Stimulated activated CD8-positive, alpha-beta memory T cell treated with anti-CD3 and anti-CD28 coated beads, Interleukin-4, amount 100 ng/mL, for 24 hours (primary cell): ENCODE data around the gene HMMR.
"Not testable (repeated sequence)": the region's sequence is repeated elsewhere in the genome, so short reads cannot be mapped to it uniquely, and the experiment has no call there.

Experiments used
- DNase-seq: peaks from one replicate; pipeline ENCODE4 v3.0.0-alpha.2; 2020; ENCODE audit warnings: low read depth

The HMMR gene, protein sequence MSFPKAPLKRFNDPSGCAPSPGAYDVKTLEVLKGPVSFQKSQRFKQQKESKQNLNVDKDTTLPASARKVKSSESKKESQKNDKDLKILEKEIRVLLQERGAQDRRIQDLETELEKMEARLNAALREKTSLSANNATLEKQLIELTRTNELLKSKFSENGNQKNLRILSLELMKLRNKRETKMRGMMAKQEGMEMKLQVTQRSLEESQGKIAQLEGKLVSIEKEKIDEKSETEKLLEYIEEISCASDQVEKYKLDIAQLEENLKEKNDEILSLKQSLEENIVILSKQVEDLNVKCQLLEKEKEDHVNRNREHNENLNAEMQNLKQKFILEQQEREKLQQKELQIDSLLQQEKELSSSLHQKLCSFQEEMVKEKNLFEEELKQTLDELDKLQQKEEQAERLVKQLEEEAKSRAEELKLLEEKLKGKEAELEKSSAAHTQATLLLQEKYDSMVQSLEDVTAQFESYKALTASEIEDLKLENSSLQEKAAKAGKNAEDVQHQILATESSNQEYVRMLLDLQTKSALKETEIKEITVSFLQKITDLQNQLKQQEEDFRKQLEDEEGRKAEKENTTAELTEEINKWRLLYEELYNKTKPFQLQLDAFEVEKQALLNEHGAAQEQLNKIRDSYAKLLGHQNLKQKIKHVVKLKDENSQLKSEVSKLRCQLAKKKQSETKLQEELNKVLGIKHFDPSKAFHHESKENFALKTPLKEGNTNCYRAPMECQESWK

DNA sequence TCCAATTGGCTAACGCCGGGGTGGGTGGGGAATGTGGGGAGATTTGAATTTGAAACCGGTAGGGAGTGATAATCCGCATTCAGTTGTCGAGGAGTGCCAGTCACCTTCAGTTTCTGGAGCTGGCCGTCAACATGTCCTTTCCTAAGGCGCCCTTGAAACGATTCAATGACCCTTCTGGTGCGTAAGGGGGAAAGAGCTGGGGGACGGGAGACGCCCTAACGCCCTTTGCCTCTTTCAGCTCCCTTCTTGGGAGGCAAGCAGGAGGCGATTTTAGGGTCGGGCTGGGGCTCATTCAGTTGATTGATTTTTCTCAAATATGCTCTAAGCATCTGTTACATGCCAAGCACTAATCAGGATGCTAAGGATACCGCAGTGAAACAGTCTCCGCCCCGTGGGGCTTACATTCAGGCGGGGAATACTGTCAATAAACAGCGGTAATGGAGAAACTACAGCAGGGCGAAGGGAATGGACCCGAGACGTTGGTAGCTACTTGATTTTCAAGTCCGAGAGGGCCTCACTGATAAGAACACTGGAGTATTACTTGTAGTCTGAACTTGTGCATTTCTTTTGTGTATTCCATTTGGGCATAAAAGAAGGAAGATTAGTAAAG lies at the start of gene HMMR:
Gene HMMR (plus strand): TSS at position 71 of the 610 bp plus-strand sequence. CDS start 61 bp downstream, at position 132.
- DNase-seq, result no peak

DNA sequence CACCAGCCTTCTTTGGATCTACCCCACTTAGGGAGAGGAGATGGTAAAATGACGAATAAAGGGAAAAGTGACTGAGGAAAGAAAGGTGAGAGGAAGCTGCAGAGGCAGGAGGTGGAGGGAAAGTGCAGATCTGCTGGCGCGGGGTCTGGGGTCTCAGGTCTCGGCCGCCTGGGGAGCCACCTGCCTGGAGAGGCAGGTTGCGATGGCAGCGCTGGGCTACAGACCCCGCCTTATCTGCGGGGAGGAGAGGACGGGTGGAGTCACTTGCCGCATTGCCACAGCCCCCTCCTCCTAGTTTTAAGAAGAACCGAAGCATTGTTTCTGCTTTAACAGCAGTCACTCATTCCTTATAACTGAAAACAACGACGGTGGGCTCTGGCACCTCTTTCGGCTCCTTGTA lies 44.8 kb upstream of the HMMR start:
- DNase-seq, result not testable (repeated sequence)

DNA sequence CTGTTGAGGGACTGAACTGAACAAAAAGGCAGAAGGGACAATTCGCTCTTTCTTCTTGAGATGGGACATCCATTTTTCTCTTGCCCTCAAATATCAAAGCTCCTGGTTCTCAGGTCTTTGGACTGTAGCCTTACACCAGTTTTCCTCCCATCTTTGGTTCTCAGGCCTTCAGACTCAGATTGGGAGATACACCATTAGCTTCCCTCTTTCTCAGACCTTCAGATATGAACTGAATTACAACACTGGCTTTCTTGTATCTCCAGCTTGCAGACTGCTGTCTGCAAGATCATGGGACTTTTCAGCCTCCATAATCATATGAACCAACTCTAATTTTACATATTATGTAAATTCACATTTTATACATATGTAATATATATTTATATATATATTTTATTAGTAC lies 35.6 kb upstream of the HMMR start:
- no peak for DNase-seq

DNA sequence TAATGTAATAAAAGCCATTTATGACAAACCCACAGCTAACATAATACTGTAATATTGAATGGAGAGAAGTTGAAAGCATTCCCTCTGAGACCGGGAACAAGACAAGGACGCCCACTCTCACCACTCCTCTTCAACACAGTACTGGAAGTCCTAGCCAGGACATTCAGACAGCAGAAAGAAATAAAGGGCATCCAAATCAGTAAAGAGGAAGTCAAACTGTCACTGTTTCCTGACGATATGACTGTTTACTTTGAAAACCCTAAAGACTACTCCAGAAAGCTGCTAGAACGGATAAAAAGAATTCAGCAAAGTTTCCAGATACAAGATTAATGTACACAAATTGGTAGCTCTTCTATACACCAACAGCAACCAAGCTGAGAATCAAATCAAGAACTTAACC lies 34.3 kb upstream of the HMMR start:
- not testable (repeated sequence) for DNase-seq

GRCh38 chr5:163432544-163432943 lies 27.9 kb upstream of the HMMR start:
- no peak for DNase-seq

- no peak for DNase-seq
These were observed 27.2 kb upstream of the HMMR start for GRCh38 chr5:163433271-163433670.

DNA sequence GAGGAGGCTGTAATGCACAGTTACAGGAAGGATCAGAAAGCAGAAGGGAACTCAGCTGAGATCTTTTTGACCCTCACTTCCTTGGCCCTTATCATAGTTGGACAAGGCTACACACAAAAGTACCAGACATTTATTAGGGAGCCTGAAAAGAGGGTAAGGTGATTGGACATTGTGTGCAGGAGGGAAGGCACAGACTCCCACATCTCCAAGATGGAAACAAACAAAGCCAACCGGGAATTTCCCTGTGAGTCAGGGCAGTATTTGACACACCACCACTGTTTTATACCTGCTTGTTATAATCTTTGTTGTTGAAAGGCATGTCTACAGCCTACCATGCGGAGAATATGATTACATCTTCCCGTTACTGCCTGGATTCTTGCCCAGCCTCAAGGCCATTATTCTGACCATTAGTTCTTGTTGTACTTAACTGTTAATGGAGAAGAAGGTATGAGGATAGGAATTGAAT lies 26.0 kb upstream of the HMMR start:
- no peak for DNase-seq

DNA sequence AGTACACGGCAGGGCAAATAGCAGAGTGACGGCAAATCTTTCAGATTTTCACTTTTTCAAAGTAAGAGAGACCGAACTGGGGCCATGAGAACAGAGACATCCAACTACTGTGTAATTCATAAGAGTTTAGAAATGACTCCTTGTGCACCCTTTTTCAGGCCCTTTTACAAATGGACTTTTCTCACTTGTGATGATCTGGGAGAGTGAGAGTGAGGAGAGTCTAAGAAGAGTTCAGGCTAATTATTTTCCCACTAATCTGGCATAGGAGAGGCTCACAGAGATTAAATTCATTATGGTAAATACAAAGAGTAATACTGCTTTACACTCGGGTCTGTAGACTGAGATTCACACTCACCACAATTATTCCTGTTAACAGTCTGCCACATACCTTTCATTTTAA lies 23.9 kb upstream of the HMMR start:
- no peak for DNase-seq

- no peak for DNase-seq
These were observed 23.5 kb upstream of the HMMR start for GRCh38 chr5:163437011-163437308.

GRCh38 chr5:163437309-163438182 lies 22.9 kb upstream of the HMMR start, which contains the start of gene CCNG1:
Gene CCNG1 (plus strand): TSS chr5:163437595. CDS start chr5:163439257, 1,662 bp downstream.
- peak; percentile 81 for DNase-seq

- DNase-seq, result no peak
These were observed 21.4 kb upstream of the HMMR start for GRCh38 chr5:163439092-163439425.

- DNase-seq, result no peak
These were observed 19.5 kb upstream of the HMMR start for GRCh38 chr5:163440954-163441353.

DNA sequence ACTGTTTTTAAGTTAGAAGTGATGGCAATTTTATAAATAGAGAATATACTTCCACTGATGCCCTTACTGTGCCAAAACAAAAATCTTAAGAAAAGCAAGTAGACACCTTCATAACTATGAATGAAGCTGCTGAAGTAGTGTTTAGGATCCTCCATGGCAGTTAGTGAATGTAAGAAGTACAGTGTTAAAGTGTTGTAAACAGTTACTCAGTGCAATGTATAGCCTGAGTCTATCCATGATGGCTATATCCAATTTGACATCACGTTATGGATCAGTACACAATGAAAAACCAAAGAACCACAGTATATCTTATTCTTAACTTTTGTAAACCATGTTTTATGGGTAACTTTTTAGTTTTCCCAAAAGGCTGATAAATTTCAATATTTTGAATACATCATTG lies 15.9 kb upstream of the HMMR start:
- no peak for DNase-seq

- DNase-seq, result no peak
These were observed 15.1 kb upstream of the HMMR start for GRCh38 chr5:163445345-163445744.

GRCh38 chr5:163447191-163447590 lies 13.2 kb upstream of the HMMR start:
- no peak for DNase-seq

- no peak for DNase-seq
These were observed 12.6 kb upstream of the HMMR start for GRCh38 chr5:163447875-163448274.

GRCh38 chr5:163448491-163448890 lies 11.9 kb upstream of the HMMR start:
- DNase-seq, result no peak

DNA sequence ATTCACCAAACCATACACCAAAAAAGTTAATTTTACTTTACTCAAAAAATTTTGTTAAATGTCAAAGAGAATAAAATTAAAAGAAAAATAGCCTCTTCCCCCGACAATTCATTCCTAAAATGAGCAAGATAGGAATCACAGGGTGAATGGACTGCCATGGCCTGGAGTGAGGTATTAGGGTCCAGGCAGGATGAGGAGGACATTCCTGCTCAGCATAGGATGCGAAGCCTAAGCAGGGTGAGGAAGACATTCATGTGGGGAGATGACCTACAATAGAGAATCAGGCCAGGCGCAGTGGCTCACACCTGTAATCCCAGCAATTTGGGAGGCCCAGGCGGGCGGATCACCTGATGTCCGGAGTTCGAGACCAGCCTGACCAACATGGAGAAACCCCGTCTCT lies 8.9 kb upstream of the HMMR start:
- DNase-seq, result no peak

GRCh38 chr5:163453705-163454104 lies 6.7 kb upstream of the HMMR start:
- no peak for DNase-seq

DNA sequence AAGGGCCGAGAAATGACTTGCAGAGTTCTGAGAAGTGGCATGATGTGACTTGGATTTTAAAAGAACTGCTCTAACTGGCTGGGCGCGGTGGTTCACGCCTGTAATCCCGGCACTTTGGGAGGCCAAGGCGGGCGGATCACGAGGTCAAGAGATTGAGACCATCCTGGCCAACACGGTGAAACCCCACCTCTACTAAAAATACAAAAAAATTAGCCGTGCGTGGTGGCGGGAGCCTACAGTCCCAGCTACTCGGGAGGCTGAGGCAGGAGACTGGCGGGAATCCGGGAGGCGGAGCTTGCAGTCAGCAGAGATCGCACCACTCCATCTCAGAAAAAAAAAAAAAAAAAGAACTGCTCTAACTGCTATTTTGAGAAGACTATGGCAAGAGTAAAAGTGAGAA lies 5.0 kb upstream of the HMMR start:
- DNase-seq, result not testable (repeated sequence)

GRCh38 chr5:163456029-163456589 lies 4.3 kb upstream of the HMMR start:
- DNase-seq, result no peak

DNA sequence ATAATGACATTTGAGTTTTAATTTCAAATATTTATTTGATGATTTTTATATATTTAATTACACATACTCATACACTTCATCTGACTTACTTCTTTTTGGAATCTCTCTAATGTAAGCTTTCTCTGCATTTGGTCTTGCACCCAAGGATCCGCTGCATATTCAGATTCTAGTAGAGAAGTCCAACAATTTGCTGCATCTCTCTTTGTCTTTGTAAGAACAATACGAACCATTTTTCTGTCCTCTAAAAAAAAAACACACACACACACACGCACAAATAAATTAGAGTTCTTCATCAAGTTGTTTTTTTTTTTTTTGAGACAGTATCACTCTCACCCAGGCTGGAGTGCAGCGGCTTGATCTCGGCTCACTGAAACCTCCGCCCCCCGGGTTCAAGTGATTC lies 3.6 kb upstream of the HMMR start:
- no peak for DNase-seq
